OCI-M2 (cell line): ENCODE data around the gene KRTAP12-1.
"Not testable (repeated sequence)": the region's sequence is repeated elsewhere in the genome, so short reads cannot be mapped to it uniquely, and the experiment has no call there.

Experiments
- DNase-seq: peaks from one replicate; lab custom pipeline; 2025; ENCODE audit not compliant: unreplicated experiment; lab: John Stamatoyannopoulos, UW

The KRTAP12-1 gene

DNA sequence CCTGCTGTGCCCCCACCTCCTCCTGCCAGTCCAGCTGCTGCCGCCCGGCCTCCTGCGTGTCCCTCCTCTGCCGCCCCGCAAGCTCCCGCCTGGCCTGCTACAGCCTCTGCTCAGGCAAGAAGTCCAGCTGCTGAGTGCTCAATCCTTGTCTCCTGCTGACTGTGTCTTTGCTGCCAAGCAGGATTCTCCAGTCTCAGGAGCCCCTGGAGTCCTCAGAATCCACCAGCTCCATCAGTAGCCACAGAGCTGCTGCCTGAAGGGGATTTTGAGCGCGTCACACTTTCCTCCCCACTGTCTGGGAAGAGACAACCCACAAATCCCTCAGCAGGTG lies 34.8 kb downstream of the KRTAP12-1 start:
- no peak for DNase-seq

DNA sequence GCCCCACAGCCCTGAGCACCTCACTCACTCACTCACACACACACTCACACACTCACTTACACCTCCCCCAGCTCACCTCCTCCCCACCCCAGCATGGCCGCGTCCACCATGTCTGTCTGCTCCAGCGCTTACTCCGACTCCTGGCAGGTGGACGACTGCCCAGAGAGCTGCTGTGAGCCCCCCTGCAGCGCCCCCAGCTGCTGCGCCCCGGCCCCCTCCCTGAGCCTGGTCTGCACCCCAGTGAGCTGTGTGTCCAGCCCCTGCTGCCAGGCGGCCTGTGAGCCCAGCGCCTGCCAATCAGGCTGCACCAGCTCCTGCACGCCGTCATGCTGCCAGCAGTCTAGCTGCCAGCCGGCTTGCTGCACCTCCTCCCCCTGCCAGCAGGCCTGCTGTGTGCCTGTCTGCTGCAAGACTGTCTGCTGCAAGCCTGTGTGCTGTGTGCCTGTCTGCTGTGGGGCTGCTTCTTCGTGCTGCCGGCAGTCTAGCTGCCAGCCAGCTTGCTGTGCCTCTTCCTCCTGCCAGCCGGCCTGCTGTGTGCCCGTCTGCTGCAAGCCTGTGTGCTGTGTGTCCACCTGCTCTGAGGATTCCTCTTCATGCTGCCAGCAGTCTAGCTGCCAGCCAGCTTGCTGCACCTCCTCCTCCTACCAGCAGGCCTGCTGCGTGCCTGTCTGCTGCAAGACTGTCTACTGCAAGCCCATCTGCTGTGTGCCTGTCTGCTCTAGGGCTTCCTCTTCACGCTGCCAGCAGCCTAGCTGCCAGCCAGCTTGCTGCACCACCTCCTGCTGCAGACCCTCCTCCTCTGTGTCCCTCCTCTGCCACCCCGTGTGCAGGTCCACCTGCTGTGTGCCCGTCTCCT lies 35.4 kb downstream of the KRTAP12-1 start, which contains the start of gene KRTAP10-11:
KRTAP10-11 (plus strand) TSS at position 49 of the 856 bp plus-strand sequence; CDS start at position 94, 45 bp downstream.
- DNase-seq, result not testable (repeated sequence)

DNA sequence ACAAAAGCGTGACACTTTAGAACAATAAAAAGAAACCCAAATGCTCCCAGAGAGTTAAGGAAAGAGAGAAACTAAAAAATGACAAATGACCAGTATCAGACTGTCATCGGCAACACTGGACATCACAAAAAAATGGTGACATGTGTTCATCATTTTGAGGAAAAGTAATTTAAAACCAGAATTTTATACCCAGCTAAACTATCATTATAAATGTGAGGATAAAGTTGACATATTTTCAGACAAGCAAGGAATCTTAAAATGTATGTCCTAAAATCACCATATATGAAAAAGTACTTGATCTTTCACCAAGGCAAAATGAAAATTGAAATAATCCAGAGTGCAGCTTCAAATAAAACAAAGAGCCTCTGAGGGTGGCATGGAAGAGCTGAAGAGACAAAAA lies 37.1 kb downstream of the KRTAP12-1 start:
- DNase-seq, result no peak

DNA sequence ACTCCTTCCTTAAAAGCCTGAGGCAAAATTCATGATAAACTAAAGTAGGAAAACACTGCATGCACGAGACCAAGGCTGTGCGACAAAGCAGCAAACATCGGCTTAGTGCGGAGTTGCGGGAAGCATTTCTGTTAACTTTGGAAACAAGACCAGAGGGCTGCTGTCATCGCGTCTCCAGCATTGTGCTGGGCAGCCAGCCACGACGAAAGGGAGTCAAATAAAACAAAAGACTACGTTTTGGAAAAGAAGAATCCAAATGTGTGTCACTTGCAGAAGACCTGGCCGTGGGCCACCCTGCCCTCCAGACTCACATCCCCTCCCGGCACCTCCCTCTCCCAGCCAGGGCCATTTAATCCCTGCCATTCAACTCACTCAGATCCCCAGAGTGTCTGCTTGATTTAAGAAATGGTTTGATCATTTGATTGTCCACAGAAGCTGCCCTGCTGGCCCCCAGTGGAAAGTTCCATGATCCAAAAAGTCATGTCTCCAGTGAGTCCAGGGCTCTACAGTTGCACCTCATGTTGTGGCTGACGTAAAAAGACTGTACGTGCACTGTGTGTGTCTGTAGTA lies 38.1 kb downstream of the KRTAP12-1 start:
- no peak for DNase-seq

DNA sequence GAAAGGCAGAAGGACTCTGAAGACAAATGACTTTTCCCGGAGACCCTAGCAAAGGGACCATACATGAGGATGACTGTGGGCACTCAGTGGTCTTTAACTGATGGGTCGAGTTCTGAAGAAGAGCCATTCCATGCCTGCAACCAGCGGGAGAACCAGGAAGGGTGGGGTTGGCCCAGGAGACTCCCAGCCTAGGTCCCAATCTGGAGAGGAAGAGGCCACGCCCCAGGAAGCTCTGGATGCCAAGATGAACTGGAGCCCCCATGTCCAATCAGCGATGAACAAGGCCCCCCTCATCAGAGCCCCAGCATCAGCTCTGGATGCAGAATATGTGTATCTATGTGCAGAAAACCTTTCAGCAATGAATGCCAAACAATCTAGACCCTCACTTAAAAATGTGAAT lies 41.2 kb downstream of the KRTAP12-1 start:
- DNase-seq, result no peak

DNA sequence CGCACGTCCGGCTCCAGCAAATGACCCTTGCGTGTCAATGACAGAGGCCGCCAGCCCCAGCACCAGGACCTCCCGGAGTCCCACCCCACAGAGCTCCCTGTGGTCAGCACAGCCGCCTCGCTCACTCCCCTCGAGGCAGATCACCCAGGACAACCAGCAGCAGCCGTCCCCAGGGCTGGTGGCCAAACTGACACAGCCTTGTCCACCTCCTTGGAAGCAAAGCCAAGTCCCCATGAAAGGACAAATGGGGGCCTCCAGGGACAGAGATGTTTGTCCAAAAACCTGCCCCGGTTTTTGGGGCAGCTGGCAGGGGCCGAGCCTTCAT lies 42.7 kb downstream of the KRTAP12-1 start:
- no peak for DNase-seq

DNA sequence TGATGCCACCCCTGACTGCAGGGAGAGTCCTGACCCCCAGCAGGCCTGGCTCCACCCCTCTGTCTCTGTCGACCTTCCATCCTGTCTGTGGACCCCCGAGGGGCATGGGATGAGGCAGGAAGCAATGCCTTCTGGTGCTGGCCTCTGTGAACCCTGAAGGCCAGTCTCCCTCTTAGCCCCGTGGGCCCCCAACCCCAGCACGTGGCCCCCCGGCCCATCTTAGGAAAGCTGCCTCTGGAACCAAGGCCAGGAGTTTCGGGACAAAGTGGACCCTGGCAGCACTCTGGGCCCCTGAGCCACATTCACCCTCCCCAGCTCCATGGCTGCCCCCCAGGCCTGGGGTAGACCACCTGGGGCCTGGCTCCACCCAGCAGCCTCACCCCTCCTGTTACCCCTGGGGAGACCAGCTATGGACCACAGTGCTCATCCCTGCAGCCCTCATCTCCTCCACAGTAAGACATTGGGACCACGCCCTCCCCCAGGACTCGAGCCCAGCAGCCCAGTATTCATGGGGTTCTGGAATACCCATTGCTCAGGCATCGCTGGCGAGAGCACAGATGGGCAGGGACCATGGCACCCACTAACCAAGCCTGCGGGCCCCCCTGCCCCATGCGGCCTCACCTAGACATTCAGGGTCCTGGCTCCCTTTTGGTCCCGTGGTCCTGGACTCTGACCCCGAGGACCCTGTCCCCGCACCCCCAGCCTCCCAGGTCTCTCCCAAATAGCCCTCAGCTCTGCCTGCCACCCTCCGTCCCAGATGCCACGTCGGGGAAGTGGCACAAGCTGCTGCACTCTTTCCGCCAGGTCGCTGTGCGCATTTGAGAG lies 43.2 kb downstream of the KRTAP12-1 start:
- not testable (repeated sequence) for DNase-seq

DNA sequence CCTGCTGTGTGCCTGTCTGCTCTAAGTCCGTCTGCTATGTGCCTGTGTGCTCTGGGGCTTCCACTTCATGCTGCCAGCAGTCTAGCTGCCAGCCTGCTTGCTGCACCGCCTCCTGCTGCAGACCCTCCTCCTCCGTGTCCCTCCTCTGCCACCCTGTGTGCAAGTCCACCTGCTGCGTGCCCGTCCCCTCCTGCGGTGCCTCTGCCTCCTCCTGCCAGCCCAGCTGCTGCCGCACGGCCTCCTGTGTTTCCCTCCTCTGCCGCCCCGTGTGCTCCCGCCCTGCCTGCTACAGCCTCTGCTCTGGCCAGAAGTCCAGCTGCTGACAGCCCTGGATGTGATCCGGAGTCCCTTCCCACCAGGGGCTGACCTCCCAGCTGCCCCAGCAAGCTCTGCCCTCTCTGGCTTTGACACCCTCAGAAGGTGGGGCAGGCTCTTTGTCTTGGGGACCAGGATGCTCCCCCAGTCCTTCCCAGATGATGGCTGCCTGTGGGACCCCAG lies 44.1 kb downstream of the KRTAP12-1 start:
- DNase-seq, result not testable (repeated sequence)

DNA sequence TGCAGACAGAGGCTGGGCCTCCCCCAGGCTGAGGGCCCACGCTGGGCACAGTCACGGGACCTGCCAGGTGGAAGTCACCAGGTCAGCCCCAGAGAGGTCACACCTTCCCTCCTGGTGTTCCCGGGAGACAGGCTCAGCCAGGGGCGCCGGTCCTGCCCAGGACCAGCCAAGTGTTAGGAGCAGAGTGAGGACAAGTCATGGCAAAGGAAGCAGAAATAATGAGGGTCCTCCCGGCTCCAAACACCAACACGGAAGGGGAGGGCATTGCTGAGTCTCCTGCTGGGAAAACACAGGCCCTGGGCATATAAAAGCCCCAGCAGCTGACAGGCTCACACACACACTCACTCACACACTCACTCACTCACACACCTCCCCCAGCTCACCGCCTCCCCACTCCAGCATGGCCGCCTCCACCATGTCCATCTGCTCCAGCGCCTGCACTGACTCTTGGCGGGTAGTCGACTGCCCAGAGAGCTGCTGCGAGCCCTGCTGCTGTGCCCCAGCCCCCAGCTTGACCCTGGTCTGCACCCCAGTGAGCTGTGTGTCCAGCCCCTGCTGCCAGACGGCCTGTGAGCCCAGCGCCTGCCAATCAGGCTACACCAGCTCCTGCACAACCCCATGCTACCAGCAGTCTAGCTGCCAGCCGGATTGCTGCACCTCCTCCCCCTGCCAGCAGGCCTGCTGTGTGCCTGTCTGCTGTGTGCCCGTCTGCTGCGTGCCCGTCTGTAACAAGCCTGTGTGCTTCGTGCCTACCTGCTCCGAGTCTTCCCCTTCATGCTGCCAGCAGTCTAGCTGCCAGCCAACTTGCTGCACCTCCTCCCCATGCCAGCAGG lies 44.7 kb downstream of the KRTAP12-1 start, which contains the start of gene KRTAP10-10:
KRTAP10-10 (plus strand) TSS at position 339 of the 833 bp plus-strand sequence; CDS start at position 401, 62 bp downstream.
- DNase-seq, result no peak

DNA sequence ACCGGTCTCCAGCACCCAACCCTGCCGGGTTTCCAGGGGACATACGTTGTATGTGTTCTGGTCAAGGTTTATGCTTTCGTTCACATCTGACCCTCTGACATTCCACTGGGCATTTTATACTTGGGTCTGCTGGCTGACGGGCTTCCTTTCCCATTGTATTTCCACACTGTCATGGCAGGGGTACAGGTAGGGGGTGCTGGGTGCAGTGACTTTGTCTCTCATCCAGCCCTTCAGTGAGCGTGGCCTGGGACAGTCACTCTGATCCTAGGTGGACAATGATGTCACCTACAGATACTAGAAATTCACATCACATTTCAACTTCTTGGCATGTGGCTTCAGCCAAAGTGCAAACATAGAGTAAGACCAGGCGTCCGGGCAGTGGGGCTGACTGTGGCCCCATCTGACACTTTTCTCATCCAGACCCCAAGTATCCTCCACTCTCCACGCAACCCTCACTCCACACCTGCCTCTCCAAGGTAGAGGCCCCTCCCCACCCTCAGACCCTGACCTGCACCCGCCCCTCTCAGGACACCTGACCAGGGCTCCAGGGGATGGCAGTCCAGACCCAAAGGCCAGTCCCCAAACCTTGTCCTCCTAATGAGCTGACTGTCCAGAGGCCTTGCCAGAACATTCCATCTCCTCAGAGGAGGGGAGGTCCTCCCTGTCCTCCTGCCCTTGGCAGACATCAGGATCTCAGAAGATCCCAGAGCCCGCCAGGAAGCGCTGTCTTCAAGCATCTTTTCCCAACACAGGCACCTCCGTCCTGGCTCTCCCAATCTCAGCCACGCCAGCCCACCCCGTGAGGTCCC lies 45.5 kb downstream of the KRTAP12-1 start:
- DNase-seq, result no peak

DNA sequence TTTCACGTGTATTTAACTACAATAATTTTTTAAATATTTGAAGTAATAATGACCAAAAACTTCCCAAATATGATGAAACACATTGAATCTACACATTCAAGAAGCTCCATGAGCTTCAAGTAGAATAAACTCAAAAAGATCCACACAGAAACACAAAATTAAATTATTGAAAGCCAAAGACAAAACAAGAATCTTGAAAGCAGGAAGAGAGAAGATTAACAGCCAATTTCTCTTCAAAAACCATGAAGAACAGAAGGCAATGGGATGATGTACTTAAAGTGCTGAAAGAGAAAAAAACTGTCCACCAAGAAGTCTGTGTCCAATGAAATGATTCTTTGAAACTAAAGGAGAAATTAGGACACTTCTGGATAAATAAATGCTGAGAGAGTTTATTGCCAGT lies 49.9 kb downstream of the KRTAP12-1 start:
- no peak for DNase-seq
